Liver (tissue), 9 donors: Measurements from ENCODE around the gene MYCL. TPM values are rescaled to one million over a fixed set of nuclear protein-coding genes. Genes with fewer than 3 reads are reported as not detected.

Source experiments
- DNase-seq: peaks from one replicate; pipeline ENCODE4 v3.0.0-alpha.2; 2017; ENCODE audit warnings: low spot score
- H3K27ac ChIP-seq, 2 donors: one replicate each; pipeline ENCODE4 v1.7.0; 2013; ENCODE audit warnings: inconsistent platforms in 2 of 2, low read length in 2 of 2, control low read depth in 1 of 2, low read depth in 1 of 2, mild to moderate bottlenecking in 1 of 2
- H3K27me3 ChIP-seq, 4 donors: one replicate each; pipeline versions ENCODE4 v1.6.1 to v1.7.0; 2013; ENCODE audit warnings: low read length in 3 of 4, inconsistent platforms in 1 of 4, mild to moderate bottlenecking in 1 of 4, moderate library complexity in 1 of 4; ENCODE audit not compliant: control insufficient read depth in 4 of 4, insufficient read depth in 4 of 4
- H3K36me3 ChIP-seq, 4 donors: one replicate each; pipeline versions ENCODE4 v1.6.1 to v1.7.0; 2013; ENCODE audit warnings: low read length in 3 of 4, mild to moderate bottlenecking in 3 of 4, low read depth in 1 of 4, moderate library complexity in 1 of 4; ENCODE audit not compliant: control insufficient read depth in 4 of 4, insufficient read depth in 3 of 4
- H3K4me1 ChIP-seq, 4 donors: one replicate each; pipeline versions ENCODE4 v1.6.1 to v1.7.0; 2013; ENCODE audit warnings: low read length in 3 of 4, mild to moderate bottlenecking in 3 of 4, moderate library complexity in 1 of 4; ENCODE audit not compliant: control insufficient read depth in 4 of 4, insufficient read depth in 4 of 4
- H3K4me3 ChIP-seq, 3 donors: one replicate each; pipeline versions ENCODE4 v1.6.1 to v1.7.0; 2013; ENCODE audit warnings: low read length in 3 of 3, control low read depth in 1 of 3, low read depth in 1 of 3, mild to moderate bottlenecking in 1 of 3
- H3K9ac ChIP-seq, 2 donors: one replicate each; pipeline ENCODE4 v1.7.0; 2013; ENCODE audit warnings: low read length in 2 of 2, mild to moderate bottlenecking in 2 of 2, moderate library complexity in 2 of 2, control low read depth in 1 of 2, low read depth in 1 of 2
- H3K9me3 ChIP-seq, 4 donors: one replicate each; pipeline versions ENCODE4 v1.6.1 to v1.7.0; 2013; ENCODE audit warnings: low read length in 3 of 4; ENCODE audit not compliant: control insufficient read depth in 4 of 4
- EGR1 ChIP-seq, 2 donors: IDR thresholded peaks; 2 replicates each; pipeline ENCODE4 v1.6.1; 2016 to 2018; ENCODE audit warnings: antibody characterized with exemption in 2 of 2, low read depth in 2 of 2
- FOXA1 ChIP-seq: IDR thresholded peaks from 2 replicates; pipeline ENCODE4 v1.6.1; 2016; ENCODE audit warnings: antibody characterized with exemption
- FOXA2 ChIP-seq: IDR thresholded peaks from 2 replicates; pipeline ENCODE4 v1.6.1; 2016; ENCODE audit warnings: antibody characterized with exemption
- GABPA ChIP-seq, 2 donors: IDR thresholded peaks in 1 of 2; conservative IDR thresholded peaks in 1 of 2; 2 replicates each; pipeline ENCODE4 v1.6.1; 2016; ENCODE audit warnings: antibody characterized with exemption in 2 of 2, mild to moderate bottlenecking in 1 of 2, moderate library complexity in 1 of 2
- HNF4A ChIP-seq, 2 donors: conservative IDR thresholded peaks; 2 replicates each; pipeline ENCODE4 v1.6.1; 2016; ENCODE audit warnings: antibody characterized with exemption in 2 of 2, mild to moderate bottlenecking in 2 of 2
- HNF4G ChIP-seq: IDR thresholded peaks from 2 replicates; pipeline ENCODE4 v1.6.1; 2016; ENCODE audit warnings: antibody characterized with exemption
- JUND ChIP-seq, 2 donors: IDR thresholded peaks; 2 replicates each; pipeline ENCODE4 v1.6.1; 2016; ENCODE audit warnings: antibody characterized with exemption in 2 of 2
- NR2F2 ChIP-seq: IDR thresholded peaks from 2 replicates; pipeline ENCODE4 v1.6.1; 2016; ENCODE audit warnings: antibody characterized with exemption
- RXRA ChIP-seq, 2 donors: IDR thresholded peaks; 2 replicates each; pipeline ENCODE4 v1.6.1; 2017 to 2018; ENCODE audit warnings: antibody characterized with exemption in 2 of 2, mild to moderate bottlenecking in 1 of 2
- SP1 ChIP-seq: IDR thresholded peaks from 2 replicates; pipeline ENCODE4 v1.6.1; 2018; ENCODE audit warnings: antibody characterized with exemption, mild to moderate bottlenecking
- TAF1 ChIP-seq: conservative IDR thresholded peaks from 2 replicates; pipeline ENCODE4 v1.6.1; 2016; ENCODE audit warnings: antibody characterized with exemption, mild to moderate bottlenecking
- YY1 ChIP-seq: IDR thresholded peaks from 2 replicates; pipeline ENCODE4 v1.6.1; 2016; ENCODE audit warnings: antibody characterized with exemption, mild to moderate bottlenecking
- whole genome bisulfite sequencing: extraction: QIAGEN DNeasy Blood & Tissue Kit; methylation state at CpG from one replicate; pipeline ENCODE4 v1.1.7; 2013; 5-methylcytosine and 5-hydroxymethylcytosine counted together
- polyA plus RNA-seq, 2 donors: library from polyadenylated mRNA; stranded (reverse) in 1 of 2; unstranded in 1 of 2; fragments of 200-250 nt in 1 of 2; fragments of >200 nt in 1 of 2; fragmentation: Nextera tagmentation in 1 of 2; extraction: Ambion mirVana in 1 of 2; gene quantifications; one replicate each; pipeline versions ENCODE4 v1.2.1 to v1.2.3, GENCODE V29; 2013 to 2015
- total RNA-seq, 2 donors: library from RNA; depleted of rRNA; stranded (reverse); fragments of >200 nt; gene quantifications; one replicate each; pipeline ENCODE4 v1.2.3, GENCODE V29; 2014
- TF ChIP-seq, protein P1 (sequence below): fragments of 150-350 bp; IDR thresholded peaks from 2 replicates; pipeline ENCODE4 v1.5.1; 2017; ENCODE audit warnings: improper control_type of control experiment, low read depth, low read length; ENCODE audit not compliant: missing input control
- TF ChIP-seq, protein P2 (sequence below): IDR thresholded peaks from 2 replicates; pipeline ENCODE4 v1.6.1; 2016; ENCODE audit warnings: antibody characterized with exemption
- TF ChIP-seq, protein P3 (sequence below): IDR thresholded peaks from 2 replicates; pipeline ENCODE4 v1.6.1; 2016; ENCODE audit warnings: antibody characterized with exemption
- TF ChIP-seq, protein P4 (sequence below): IDR thresholded peaks from 2 replicates; pipeline ENCODE4 v1.6.1; 2016; ENCODE audit warnings: antibody characterized with exemption, mild to moderate bottlenecking
- TF ChIP-seq, protein P5 (sequence below): IDR thresholded peaks from 2 replicates; pipeline ENCODE4 v1.6.1; 2016; ENCODE audit warnings: antibody characterized with exemption
- donor health status: healthy.
- donor health status: healthy.
- donor health status: healthy.
- donor health status: healthy.
- donor health status: healthy.

Gene MYCL
- total and polyA plus RNA-seq, 4 donors, result 1.8 to 6.6 (median 2.5) TPM

DNA sequence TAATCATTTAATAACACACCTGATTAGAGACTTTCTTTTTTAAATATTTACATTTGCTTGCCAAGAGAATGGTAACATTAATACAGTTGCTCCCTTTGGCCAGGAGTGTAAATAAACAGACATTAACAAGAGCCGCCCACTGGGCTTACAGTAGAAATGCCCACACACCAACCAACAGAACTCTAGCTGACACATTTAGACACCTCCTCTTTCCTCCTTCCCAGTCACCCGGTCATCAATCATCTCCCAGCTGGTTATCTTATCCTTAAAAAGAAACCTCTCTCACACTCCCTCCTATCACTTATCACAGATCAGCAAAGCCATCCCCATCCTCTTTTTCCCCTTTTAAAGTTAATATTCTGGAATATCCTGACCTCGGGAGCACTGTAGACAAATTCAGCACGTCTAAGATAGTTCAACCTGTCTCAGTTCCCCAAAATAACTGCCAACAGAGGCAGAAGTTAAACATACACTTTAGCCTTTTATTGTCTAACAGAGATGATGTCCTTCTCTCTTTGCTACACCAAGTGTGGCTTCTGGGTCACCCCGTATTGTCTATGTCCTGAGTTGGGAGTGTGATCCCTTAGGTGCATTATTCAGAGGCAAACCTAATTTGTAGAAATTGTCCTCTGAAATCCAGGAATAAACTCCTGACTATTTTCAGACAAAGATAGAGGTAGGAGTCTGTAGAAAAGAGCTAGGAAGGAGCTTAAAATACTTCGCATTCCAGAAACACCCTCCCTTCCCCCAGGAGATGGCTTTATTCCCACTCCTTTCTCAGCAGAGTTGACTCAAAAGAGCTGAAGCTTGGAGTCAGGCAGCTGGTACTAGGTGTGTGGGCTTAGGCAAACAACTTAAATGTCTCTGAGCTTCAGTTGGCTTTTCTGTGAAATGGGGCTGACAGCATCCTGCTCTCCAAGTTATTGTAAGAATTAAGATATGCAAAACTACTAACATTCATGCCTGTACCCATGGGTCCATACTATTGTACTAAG, 8.8 kb downstream of the MYCL start:
- no peaks in the 10 kb centered on the region for H3K27me3 ChIP-seq
- DNase-seq, result no peak

More for the DNA sequence above, 8.8 kb downstream of the MYCL start:
- H3K36me3 ChIP-seq, result peaks cover 0 to 5% (median 1%) of the 10 kb centered on the region in 4 donors
- H3K4me1 ChIP-seq, result peaks cover 2 to 19% (median 13%) of the 10 kb centered on the region in 4 donors
- TF ChIP-seq YY1 (no peak), HNF4A (conservative IDR thresholded peaks at IDR 0.05) (no peak), EGR1 (IDR thresholded peaks at IDR 0.05; ENCODE audit: low read depth in 2 of 2) (no peak), HNF4G (no peak), GABPA (IDR thresholded peaks at IDR 0.05 in 1 of 2, conservative IDR thresholded peaks at IDR 0.05 in 1 of 2) (no peak), NR2F2 (no peak), SP1 (no peak), RXRA (IDR thresholded peaks at IDR 0.05) (no peak), TAF1 (no peak), FOXA2 (no peak), FOXA1 (no peak), JUND (IDR thresholded peaks at IDR 0.05) (no peak)
- TF ChIP-seq, protein P1, sequence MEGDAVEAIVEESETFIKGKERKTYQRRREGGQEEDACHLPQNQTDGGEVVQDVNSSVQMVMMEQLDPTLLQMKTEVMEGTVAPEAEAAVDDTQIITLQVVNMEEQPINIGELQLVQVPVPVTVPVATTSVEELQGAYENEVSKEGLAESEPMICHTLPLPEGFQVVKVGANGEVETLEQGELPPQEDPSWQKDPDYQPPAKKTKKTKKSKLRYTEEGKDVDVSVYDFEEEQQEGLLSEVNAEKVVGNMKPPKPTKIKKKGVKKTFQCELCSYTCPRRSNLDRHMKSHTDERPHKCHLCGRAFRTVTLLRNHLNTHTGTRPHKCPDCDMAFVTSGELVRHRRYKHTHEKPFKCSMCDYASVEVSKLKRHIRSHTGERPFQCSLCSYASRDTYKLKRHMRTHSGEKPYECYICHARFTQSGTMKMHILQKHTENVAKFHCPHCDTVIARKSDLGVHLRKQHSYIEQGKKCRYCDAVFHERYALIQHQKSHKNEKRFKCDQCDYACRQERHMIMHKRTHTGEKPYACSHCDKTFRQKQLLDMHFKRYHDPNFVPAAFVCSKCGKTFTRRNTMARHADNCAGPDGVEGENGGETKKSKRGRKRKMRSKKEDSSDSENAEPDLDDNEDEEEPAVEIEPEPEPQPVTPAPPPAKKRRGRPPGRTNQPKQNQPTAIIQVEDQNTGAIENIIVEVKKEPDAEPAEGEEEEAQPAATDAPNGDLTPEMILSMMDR, result no peak
- TF ChIP-seq, protein P2, sequence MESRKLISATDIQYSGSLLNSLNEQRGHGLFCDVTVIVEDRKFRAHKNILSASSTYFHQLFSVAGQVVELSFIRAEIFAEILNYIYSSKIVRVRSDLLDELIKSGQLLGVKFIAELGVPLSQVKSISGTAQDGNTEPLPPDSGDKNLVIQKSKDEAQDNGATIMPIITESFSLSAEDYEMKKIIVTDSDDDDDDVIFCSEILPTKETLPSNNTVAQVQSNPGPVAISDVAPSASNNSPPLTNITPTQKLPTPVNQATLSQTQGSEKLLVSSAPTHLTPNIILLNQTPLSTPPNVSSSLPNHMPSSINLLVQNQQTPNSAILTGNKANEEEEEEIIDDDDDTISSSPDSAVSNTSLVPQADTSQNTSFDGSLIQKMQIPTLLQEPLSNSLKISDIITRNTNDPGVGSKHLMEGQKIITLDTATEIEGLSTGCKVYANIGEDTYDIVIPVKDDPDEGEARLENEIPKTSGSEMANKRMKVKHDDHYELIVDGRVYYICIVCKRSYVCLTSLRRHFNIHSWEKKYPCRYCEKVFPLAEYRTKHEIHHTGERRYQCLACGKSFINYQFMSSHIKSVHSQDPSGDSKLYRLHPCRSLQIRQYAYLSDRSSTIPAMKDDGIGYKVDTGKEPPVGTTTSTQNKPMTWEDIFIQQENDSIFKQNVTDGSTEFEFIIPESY, result no peak
- TF ChIP-seq, protein P3, sequence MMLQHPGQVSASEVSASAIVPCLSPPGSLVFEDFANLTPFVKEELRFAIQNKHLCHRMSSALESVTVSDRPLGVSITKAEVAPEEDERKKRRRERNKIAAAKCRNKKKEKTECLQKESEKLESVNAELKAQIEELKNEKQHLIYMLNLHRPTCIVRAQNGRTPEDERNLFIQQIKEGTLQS, result no peak
- TF ChIP-seq, protein P4, sequence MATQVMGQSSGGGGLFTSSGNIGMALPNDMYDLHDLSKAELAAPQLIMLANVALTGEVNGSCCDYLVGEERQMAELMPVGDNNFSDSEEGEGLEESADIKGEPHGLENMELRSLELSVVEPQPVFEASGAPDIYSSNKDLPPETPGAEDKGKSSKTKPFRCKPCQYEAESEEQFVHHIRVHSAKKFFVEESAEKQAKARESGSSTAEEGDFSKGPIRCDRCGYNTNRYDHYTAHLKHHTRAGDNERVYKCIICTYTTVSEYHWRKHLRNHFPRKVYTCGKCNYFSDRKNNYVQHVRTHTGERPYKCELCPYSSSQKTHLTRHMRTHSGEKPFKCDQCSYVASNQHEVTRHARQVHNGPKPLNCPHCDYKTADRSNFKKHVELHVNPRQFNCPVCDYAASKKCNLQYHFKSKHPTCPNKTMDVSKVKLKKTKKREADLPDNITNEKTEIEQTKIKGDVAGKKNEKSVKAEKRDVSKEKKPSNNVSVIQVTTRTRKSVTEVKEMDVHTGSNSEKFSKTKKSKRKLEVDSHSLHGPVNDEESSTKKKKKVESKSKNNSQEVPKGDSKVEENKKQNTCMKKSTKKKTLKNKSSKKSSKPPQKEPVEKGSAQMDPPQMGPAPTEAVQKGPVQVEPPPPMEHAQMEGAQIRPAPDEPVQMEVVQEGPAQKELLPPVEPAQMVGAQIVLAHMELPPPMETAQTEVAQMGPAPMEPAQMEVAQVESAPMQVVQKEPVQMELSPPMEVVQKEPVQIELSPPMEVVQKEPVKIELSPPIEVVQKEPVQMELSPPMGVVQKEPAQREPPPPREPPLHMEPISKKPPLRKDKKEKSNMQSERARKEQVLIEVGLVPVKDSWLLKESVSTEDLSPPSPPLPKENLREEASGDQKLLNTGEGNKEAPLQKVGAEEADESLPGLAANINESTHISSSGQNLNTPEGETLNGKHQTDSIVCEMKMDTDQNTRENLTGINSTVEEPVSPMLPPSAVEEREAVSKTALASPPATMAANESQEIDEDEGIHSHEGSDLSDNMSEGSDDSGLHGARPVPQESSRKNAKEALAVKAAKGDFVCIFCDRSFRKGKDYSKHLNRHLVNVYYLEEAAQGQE, result no peak
- TF ChIP-seq, protein P5, sequence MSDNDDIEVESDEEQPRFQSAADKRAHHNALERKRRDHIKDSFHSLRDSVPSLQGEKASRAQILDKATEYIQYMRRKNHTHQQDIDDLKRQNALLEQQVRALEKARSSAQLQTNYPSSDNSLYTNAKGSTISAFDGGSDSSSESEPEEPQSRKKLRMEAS, result no peak
- H3K27ac ChIP-seq, result peak overlapping the region; percentile 28 to 33
- 15% methylated on average over 6 of the region's 6 CpGs for WGBS
- no peak overlapping the region for H3K9ac ChIP-seq
- no peaks in the 10 kb centered on the region for H3K9me3 ChIP-seq
- no peak overlapping the region for H3K4me3 ChIP-seq
